IMR-90 (cell line): ENCODE measurements around the gene DCAF6.

ENCODE experiments used
- CHD1 ChIP-seq: IDR thresholded peaks from 2 replicates; pipeline ENCODE4 v1.6.1; 2012; ENCODE audit warnings: low read depth, low read length, improper control_type of control experiment
- MXI1 ChIP-seq: IDR thresholded peaks from 2 replicates; pipeline ENCODE4 v1.6.1; 2012; ENCODE audit warnings: low read depth, mild to moderate bottlenecking, low read length, moderate library complexity, borderline replicate concordance
- POLR2A ChIP-seq: IDR thresholded peaks from 2 replicates; pipeline ENCODE4 v1.6.1; 2012; ENCODE audit warnings: mild to moderate bottlenecking, low read depth, low read length
- RAD21 ChIP-seq: IDR thresholded peaks from 2 replicates; pipeline ENCODE4 v1.6.1; 2012; ENCODE audit warnings: low read length, improper control_type of control experiment
- RCOR1 ChIP-seq: IDR thresholded peaks from 2 replicates; pipeline ENCODE4 v1.6.1; 2012; ENCODE audit warnings: mild to moderate bottlenecking, low read length, improper control_type of control experiment; ENCODE audit not compliant: insufficient replicate concordance
- TF ChIP-seq, protein P1 (sequence below): conservative IDR thresholded peaks from 2 replicates; pipeline ENCODE4 v1.5.1; 2012; ENCODE audit warnings: mild to moderate bottlenecking, low read depth, low read length, improper control_type of control experiment

DNA sequence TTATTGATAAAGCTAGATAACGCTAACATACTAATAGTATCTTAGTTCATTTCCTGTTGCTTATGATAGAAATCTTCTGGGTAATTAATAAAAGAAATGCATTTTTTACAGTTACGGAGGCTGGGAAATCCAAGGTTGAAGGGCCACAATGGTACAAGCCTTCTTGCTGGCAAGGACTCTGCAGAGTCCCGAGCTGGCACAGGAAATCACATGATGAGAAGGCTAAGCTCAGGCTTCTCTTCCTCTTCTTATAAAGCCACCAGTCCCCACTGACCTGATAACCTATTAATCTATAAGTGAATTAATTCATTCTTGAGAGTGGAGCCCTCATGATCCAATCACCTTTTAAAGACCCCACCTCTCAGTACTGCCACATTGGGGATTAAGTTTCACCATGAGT, 117.6 kb downstream of the DCAF6 start:
- no peak for TF ChIP-seq RAD21
- TF ChIP-seq, protein P1, sequence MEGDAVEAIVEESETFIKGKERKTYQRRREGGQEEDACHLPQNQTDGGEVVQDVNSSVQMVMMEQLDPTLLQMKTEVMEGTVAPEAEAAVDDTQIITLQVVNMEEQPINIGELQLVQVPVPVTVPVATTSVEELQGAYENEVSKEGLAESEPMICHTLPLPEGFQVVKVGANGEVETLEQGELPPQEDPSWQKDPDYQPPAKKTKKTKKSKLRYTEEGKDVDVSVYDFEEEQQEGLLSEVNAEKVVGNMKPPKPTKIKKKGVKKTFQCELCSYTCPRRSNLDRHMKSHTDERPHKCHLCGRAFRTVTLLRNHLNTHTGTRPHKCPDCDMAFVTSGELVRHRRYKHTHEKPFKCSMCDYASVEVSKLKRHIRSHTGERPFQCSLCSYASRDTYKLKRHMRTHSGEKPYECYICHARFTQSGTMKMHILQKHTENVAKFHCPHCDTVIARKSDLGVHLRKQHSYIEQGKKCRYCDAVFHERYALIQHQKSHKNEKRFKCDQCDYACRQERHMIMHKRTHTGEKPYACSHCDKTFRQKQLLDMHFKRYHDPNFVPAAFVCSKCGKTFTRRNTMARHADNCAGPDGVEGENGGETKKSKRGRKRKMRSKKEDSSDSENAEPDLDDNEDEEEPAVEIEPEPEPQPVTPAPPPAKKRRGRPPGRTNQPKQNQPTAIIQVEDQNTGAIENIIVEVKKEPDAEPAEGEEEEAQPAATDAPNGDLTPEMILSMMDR, result no peak
- no peak for TF ChIP-seq RCOR1
- no peak for TF ChIP-seq POLR2A
- TF ChIP-seq MXI1, result no peak
- no peak for TF ChIP-seq CHD1
